Suprapubic skin (tissue), 4 donors: Measurements from ENCODE around the gene USP35. TPM values are rescaled to one million over a fixed set of nuclear protein-coding genes. Genes with fewer than 3 reads are reported as not detected.

ENCODE experiments used
- DNase-seq, 2 donors: peaks; one replicate each; pipeline ENCODE4 v3.0.0-alpha.2; 2019; ENCODE audit warnings: low spot score in 2 of 2
- H3K27ac ChIP-seq: fragments of 200-600 bp; sonication (generic); one replicate; pipeline ENCODE4 v1.5.1; 2019
- H3K27me3 ChIP-seq: fragments of 200-600 bp; sonication (generic); one replicate; pipeline ENCODE4 v1.5.1; 2019
- H3K36me3 ChIP-seq: fragments of 200-600 bp; sonication (generic); one replicate; pipeline ENCODE4 v1.5.1; 2019
- H3K4me1 ChIP-seq: fragments of 200-600 bp; sonication (generic); one replicate; pipeline ENCODE4 v1.5.1; 2019
- H3K4me3 ChIP-seq: fragments of 200-600 bp; sonication (generic); one replicate; pipeline ENCODE4 v1.5.1; 2019; ENCODE audit warnings: mild to moderate bottlenecking
- H3K9me3 ChIP-seq: fragments of 200-600 bp; sonication (generic); one replicate; pipeline ENCODE4 v1.5.1; 2019
- CTCF ChIP-seq, 2 donors: fragments of 200-600 bp in 1 of 2; fragments of 450-650 bp in 1 of 2; sonication (generic) in 1 of 2; IDR thresholded peaks; one replicate each; pipeline ENCODE4 v1.5.1; 2016 to 2019; ENCODE audit warnings: antibody characterized with exemption in 2 of 2, mild to moderate bottlenecking in 1 of 2, moderate library complexity in 1 of 2
- EP300 ChIP-seq: sonication (generic); formaldehyde crosslinking; IDR thresholded peaks from one replicate; pipeline ENCODE4 v1.6.1; 2017; ENCODE audit warnings: antibody characterized with exemption
- POLR2A ChIP-seq, 2 donors: fragments of 450-650 bp; IDR thresholded peaks; one replicate each; pipeline ENCODE4 v1.6.1; 2017; ENCODE audit warnings: antibody characterized with exemption in 2 of 2, mild to moderate bottlenecking in 2 of 2, moderate library complexity in 2 of 2
- POLR2AphosphoS5 ChIP-seq, 3 donors: sonication (generic); formaldehyde crosslinking; IDR thresholded peaks; one replicate each; pipeline ENCODE4 v1.6.1; 2017; ENCODE audit warnings: antibody characterized with exemption in 3 of 3
- WGBS: methylation state at CpG from one replicate; pipeline ENCODE4 v1.1.5; 2018; 5-methylcytosine and 5-hydroxymethylcytosine counted together
- total RNA-seq, 4 donors: library from RNA; depleted of rRNA; stranded (reverse); fragments of >200 nt; gene quantifications; one replicate each; pipeline ENCODE4 v1.1.0, GENCODE V29; 2016

Gene USP35
- total RNA-seq, 4 donors from 2014 or later: 2.3 to 9.6 (median 5.6) TPM

GRCh38 chr11:78209478-78209877 is 20.8 kb downstream of the USP35 start:
- peaks cover 24% of the 10 kb centered on the region for H3K36me3 ChIP-seq
- no peaks in the 10 kb centered on the region for H3K4me1 ChIP-seq
- WGBS: 94% methylated on average over 17 of the region's 18 CpGs
- H3K9me3 ChIP-seq: no peaks in the 10 kb centered on the region
- H3K27me3 ChIP-seq: no peaks in the 10 kb centered on the region
- TF ChIP-seq CTCF (IDR thresholded peaks at IDR 0.05) (no peak), POLR2A (IDR thresholded peaks at IDR 0.05) (no peak), POLR2AphosphoS5 (IDR thresholded peaks at IDR 0.05) (no peak), EP300 (no peak)
- no peak overlapping the region for H3K4me3 ChIP-seq
- no peak overlapping the region for H3K27ac ChIP-seq
- DNase-seq: no peak

DNA sequence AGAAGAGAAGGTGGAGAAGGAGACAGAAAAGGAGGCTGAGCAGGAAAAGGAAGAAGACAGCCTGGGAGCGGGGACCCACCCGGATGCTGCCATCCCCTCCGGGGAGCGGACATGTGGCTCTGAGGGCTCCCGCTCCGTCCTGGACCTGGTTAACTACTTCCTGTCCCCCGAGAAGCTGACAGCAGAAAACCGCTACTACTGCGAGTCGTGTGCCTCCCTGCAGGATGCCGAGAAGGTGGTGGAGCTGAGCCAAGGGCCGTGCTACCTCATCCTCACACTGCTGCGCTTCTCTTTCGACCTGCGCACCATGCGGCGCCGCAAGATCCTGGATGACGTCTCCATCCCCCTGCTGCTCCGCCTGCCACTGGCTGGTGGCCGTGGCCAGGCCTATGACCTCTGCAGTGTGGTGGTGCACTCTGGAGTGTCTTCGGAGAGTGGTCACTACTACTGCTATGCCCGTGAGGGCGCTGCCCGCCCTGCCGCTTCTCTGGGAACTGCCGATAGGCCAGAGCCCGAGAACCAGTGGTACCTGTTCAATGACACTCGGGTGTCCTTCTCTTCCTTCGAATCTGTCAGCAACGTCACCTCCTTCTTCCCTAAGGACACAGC is 21.4 kb downstream of the USP35 start:
- no peaks in the 10 kb centered on the region for H3K4me1 ChIP-seq
- peaks cover 30% of the 10 kb centered on the region for H3K36me3 ChIP-seq
- no peak overlapping the region for H3K4me3 ChIP-seq
- H3K9me3 ChIP-seq: no peaks in the 10 kb centered on the region
- no peaks in the 10 kb centered on the region for H3K27me3 ChIP-seq
- no peak for TF ChIP-seq POLR2A (IDR thresholded peaks at IDR 0.05)
- DNase-seq: no peak
- H3K27ac ChIP-seq: no peak overlapping the region
- 90% methylated on average over 30 of the region's 31 CpGs for WGBS

DNA sequence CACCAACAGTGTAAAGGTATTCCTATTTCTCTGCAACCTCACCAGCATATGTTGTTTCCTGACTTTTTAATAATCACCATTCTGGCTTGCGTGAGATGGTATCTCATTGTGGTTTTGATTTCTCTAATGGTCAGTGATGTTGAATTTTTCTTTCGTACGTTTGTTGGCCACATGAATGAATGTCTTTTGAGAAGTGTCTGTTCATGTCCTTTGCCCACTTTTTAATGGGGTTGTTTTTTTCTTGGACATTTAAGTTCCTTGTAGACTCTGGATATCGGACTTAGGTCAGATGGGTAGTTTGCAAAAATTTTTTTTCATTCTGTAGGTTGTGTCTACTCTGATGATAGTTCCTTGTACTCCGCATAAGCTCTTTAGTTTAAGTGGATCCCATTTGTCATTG is 22.8 kb downstream of the USP35 start:
- DNase-seq: no peak
- H3K36me3 ChIP-seq: peaks cover 36% of the 10 kb centered on the region
- no peak overlapping the region for H3K27ac ChIP-seq
- 86% methylated on average over 5 of the region's 5 CpGs for WGBS
- H3K4me1 ChIP-seq: no peaks in the 10 kb centered on the region
- no peak overlapping the region for H3K4me3 ChIP-seq
- no peaks in the 10 kb centered on the region for H3K27me3 ChIP-seq
- no peaks in the 10 kb centered on the region for H3K9me3 ChIP-seq
- TF ChIP-seq POLR2AphosphoS5 (IDR thresholded peaks at IDR 0.05) (no peak), CTCF (IDR thresholded peaks at IDR 0.05) (no peak), POLR2A (IDR thresholded peaks at IDR 0.05) (no peak), EP300 (no peak)

- DNase-seq: peak in 1 of 2 donors; percentile 58
- H3K27me3 ChIP-seq: no peaks in the 10 kb centered on the region
- WGBS: 89% methylated on average over 3 of the region's 11 CpGs
- H3K27ac ChIP-seq: no peak overlapping the region
- H3K4me3 ChIP-seq: no peak overlapping the region
- TF ChIP-seq EP300: no peak
- no peak for TF ChIP-seq CTCF (IDR thresholded peaks at IDR 0.05)
- TF ChIP-seq POLR2AphosphoS5 (IDR thresholded peaks at IDR 0.05): no peak
- no peak for TF ChIP-seq POLR2A (IDR thresholded peaks at IDR 0.05)
- no peaks in the 10 kb centered on the region for H3K9me3 ChIP-seq
- H3K4me1 ChIP-seq: no peaks in the 10 kb centered on the region
- peaks cover 42% of the 10 kb centered on the region for H3K36me3 ChIP-seq
Measured at GRCh38 chr11:78212586-78213371, 24.1 kb downstream of the USP35 start.

- peak; percentile 39 to 56 for DNase-seq
- H3K27ac ChIP-seq: no peak overlapping the region
- H3K9me3 ChIP-seq: no peaks in the 10 kb centered on the region
- H3K36me3 ChIP-seq: peaks cover 47% of the 10 kb centered on the region
- no peak overlapping the region for H3K4me3 ChIP-seq
- no peaks in the 10 kb centered on the region for H3K4me1 ChIP-seq
- no peaks in the 10 kb centered on the region for H3K27me3 ChIP-seq
- WGBS: 66% methylated on average over 5 of the region's 8 CpGs
- TF ChIP-seq POLR2A (IDR thresholded peaks at IDR 0.05) (no peak), EP300 (no peak), POLR2AphosphoS5 (IDR thresholded peaks at IDR 0.05) (no peak), CTCF (IDR thresholded peaks at IDR 0.05) (no peak)
Measured at GRCh38 chr11:78213526-78214330, 25.0 kb downstream of the USP35 start.
